ENCODE measurements around the gene CCDC57. TPM values are rescaled to one million over a fixed set of nuclear protein-coding genes. Genes with fewer than 3 reads are reported as not detected.

CCDC57 gene
- total and polyA plus RNA-seq, 5 donors from 2014 or later: 27.7 to 76.6 (median 38.1) TPM

DNA sequence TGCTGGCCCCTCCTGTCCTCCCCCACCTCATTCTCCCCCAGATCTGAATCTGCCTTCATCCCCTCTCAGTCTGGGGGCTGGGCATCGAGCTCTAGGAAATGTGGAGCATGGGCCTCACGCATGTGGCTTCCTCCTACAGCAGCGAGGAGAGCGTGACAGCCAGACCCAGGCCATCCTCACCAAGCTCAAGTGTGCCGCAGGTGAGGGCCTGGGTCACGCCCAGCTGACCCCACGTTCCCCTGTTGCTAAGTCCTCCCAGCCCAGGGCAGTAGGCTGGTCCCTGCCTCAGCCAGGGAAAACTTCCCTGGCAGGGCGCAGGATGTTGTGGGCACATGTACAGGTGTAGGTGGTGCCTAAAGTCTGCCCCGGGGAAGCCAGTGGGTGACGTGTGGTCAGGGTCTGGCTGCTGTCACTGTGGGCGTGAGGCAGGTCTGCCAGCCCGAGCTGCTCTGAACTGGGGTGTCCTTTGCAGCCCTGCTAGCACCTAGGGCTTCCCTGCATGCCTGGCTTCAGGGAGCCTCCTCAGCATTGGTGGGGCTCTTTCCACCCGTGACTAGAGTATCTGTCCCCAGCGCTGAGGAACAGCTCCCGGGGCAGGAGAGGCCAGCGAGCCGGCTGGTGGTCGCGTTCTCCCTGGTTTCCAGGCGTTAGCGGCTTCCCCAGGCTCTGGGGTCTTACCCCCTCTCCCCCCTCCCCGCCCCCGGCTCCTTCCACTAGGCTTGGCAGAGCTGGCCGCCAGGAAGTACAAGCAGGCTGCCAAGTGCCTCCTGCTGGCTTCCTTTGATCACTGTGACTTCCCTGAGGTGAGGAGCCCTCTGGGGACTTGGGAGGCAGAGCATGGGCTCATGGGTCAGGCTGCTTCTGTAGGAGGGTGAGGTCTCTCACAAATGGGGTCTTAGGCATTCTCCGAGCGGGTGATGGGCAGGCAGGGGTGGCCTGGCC lies 157.3 kb downstream of the CCDC57 start:
- no peak for ATAC-seq (ENCODE audit: low read depth in 2 of 2)
- no peak for DNase-seq

DNA sequence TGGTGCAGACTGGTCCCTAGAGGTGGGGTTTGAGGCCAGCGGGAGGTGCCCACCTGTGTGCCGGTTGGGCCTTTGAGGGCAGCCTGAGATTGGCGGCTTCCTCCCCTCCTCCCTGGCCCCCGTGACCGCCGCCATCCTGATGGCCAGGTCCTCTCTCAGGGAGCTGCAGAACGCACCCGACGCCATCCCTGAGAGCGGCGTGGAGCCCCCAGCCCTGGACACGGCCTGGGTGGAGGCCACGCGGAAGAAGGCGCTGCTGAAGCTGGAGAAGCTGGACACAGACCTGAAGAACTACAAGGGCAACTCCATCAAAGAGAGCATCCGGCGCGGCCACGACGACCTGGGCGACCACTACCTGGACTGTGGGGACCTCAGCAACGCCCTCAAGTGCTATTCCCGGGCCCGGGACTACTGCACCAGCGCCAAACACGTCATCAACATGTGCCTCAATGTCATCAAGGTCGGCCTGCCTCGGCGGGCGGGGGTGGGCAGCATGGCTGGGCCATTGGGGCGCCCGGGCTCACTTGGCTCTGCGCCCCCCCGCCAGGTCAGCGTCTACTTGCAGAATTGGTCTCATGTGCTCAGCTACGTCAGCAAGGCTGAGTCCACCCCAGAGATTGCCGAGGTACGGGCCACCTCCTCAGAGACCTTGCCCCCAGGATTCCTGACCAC lies 158.2 kb downstream of the CCDC57 start:
- Mint-ChIP-seq H3K36me3 (peaks cover 5% of the 10 kb centered on the region), H3K27me3 (no peaks in the 10 kb centered on the region), H3K9me3 (no peaks in the 10 kb centered on the region), H3K4me1 (peaks cover 0 to 21% (median 6%) of the 10 kb centered on the region in 4 donors), H3K27ac (no peak overlapping the region), H3K4me3 (peak overlapping the region in 2 of 4 donors; percentile 29 to 43)
- no peaks in the 10 kb centered on the region for H3K27me3 ChIP-seq (ENCODE audit: control insufficient read depth, insufficient read depth, low read length)
- ATAC-seq (ENCODE audit: low read depth in 2 of 2) (no peak), DNase-seq (no peak)
- peaks cover 24% of the 10 kb centered on the region for H3K36me3 ChIP-seq (ENCODE audit: control insufficient read depth, insufficient read depth, low read length)
- H3K9me3 ChIP-seq (ENCODE audit: control insufficient read depth in 2 of 2, low read length in 2 of 2): no peaks in the 10 kb centered on the region
- H3K4me3 ChIP-seq (ENCODE audit: low read depth, low read length): no peak overlapping the region
- H3K27ac ChIP-seq (ENCODE audit: insufficient read depth, low read length, poor library complexity, severe bottlenecking): no peak overlapping the region
- H3K4me1 ChIP-seq (ENCODE audit: control insufficient read depth, insufficient read depth, low read length, poor library complexity, severe bottlenecking): peaks cover 23% of the 10 kb centered on the region

More for the DNA sequence above, 157.3 kb downstream of the CCDC57 start:
- H3K4me1 Mint-ChIP-seq: peaks cover 0 to 18% (median 6%) of the 10 kb centered on the region in 4 donors
- H3K9me3 ChIP-seq (ENCODE audit: control insufficient read depth in 2 of 2, low read length in 2 of 2): no peaks in the 10 kb centered on the region
- peak overlapping the region in 2 of 4 donors; percentile 39 to 43 for H3K4me3 Mint-ChIP-seq
- H3K9me3 Mint-ChIP-seq: no peaks in the 10 kb centered on the region
- peaks cover 23% of the 10 kb centered on the region for H3K4me1 ChIP-seq (ENCODE audit: control insufficient read depth, insufficient read depth, low read length, poor library complexity, severe bottlenecking)
- H3K4me3 ChIP-seq (ENCODE audit: low read depth, low read length): no peak overlapping the region
- no peaks in the 10 kb centered on the region for H3K27me3 Mint-ChIP-seq
- H3K36me3 Mint-ChIP-seq: peaks cover 5% of the 10 kb centered on the region
- no peaks in the 10 kb centered on the region for H3K27me3 ChIP-seq (ENCODE audit: control insufficient read depth, insufficient read depth, low read length)
- H3K36me3 ChIP-seq (ENCODE audit: control insufficient read depth, insufficient read depth, low read length): peaks cover 25% of the 10 kb centered on the region
- H3K27ac Mint-ChIP-seq: peak overlapping the region in 1 of 3 donors; percentile 52
- no peak overlapping the region for H3K27ac ChIP-seq (ENCODE audit: insufficient read depth, low read length, poor library complexity, severe bottlenecking)

DNA sequence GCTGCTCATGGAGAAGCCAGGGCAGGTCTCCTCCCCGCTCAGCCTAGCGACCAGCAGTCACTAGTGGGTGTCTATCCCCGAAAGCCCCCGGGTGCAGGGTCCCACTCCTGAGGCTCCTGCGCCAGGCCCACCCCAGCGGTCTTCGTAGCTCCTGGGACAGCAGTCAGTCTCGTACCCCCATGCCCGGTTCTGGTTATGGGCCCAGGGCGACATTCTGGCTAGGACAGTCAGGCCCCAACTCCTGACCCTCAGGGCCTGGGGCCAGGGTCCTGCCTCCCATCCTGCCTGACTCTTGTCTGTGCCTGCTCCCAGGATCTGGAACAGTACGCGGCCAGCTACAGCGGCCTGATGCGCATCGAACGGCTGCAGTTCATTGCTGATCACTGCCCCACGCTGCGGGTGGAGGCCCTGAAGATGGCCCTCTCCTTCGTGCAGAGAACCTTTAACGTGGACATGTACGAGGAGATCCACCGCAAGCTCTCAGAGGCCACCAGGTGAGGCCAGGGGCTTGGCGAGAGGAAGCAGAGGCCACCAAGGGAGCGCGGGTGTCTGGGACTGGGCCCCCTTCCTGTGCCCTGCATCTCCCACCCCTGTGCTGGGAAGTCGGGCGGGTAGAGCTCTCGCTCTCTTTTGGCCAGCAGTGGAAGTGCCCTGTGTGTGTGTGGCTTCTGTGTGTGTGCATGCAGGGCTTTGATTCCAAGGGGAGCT lies 158.9 kb downstream of the CCDC57 start:
- DNase-seq (no peak), ATAC-seq (ENCODE audit: low read depth in 2 of 2) (no peak)
- H3K4me3 Mint-ChIP-seq: peak overlapping the region; percentile 47 to 86 (median 79)
- H3K27ac Mint-ChIP-seq: peak overlapping the region in 2 of 3 donors; percentile 51 to 83
- no peak overlapping the region for H3K4me3 ChIP-seq (ENCODE audit: low read depth, low read length)
- no peaks in the 10 kb centered on the region for H3K27me3 ChIP-seq (ENCODE audit: control insufficient read depth, insufficient read depth, low read length)
- peaks cover 24% of the 10 kb centered on the region for H3K36me3 ChIP-seq (ENCODE audit: control insufficient read depth, insufficient read depth, low read length)
- H3K4me1 ChIP-seq (ENCODE audit: control insufficient read depth, insufficient read depth, low read length, poor library complexity, severe bottlenecking): peaks cover 23% of the 10 kb centered on the region
- H3K9me3 ChIP-seq (ENCODE audit: control insufficient read depth in 2 of 2, low read length in 2 of 2): no peaks in the 10 kb centered on the region
- peaks cover 5% of the 10 kb centered on the region for H3K36me3 Mint-ChIP-seq
- peaks cover 0 to 21% (median 6%) of the 10 kb centered on the region in 4 donors for H3K4me1 Mint-ChIP-seq
- no peaks in the 10 kb centered on the region for H3K27me3 Mint-ChIP-seq
- no peaks in the 10 kb centered on the region for H3K9me3 Mint-ChIP-seq
- H3K27ac ChIP-seq (ENCODE audit: insufficient read depth, low read length, poor library complexity, severe bottlenecking): no peak overlapping the region

DNA sequence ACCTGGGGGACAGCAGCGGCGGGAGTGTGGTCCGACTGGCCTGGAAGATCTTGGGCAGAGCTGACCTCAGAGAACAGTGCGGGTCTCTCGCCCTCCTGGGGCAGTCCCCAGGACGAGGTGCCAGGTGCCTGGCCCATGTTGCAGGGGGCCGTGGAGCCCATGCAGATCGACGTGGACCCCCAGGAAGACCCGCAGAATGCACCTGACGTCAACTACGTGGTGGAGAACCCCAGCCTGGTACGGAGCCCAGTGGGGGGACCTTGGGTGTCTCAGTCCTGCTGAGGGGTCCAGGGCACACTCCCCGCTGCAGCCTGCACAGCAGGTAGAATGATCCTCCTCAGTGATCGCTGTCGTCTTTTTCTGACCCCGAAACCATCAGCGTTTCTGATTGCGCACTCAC lies 159.5 kb downstream of the CCDC57 start:
- peaks cover 24% of the 10 kb centered on the region for H3K36me3 ChIP-seq (ENCODE audit: control insufficient read depth, insufficient read depth, low read length)
- Mint-ChIP-seq H3K9me3 (no peaks in the 10 kb centered on the region), H3K36me3 (peaks cover 5% of the 10 kb centered on the region), H3K4me1 (peaks cover 0 to 21% (median 6%) of the 10 kb centered on the region in 4 donors), H3K27ac (peak overlapping the region in 1 of 3 donors; percentile 32), H3K4me3 (peak overlapping the region; percentile 47 to 86 (median 79)), H3K27me3 (no peaks in the 10 kb centered on the region)
- no peak overlapping the region for H3K4me3 ChIP-seq (ENCODE audit: low read depth, low read length)
- H3K27ac ChIP-seq (ENCODE audit: insufficient read depth, low read length, poor library complexity, severe bottlenecking): no peak overlapping the region
- no peaks in the 10 kb centered on the region for H3K9me3 ChIP-seq (ENCODE audit: control insufficient read depth in 2 of 2, low read length in 2 of 2)
- H3K27me3 ChIP-seq (ENCODE audit: control insufficient read depth, insufficient read depth, low read length): no peaks in the 10 kb centered on the region
- DNase-seq: no peak
- H3K4me1 ChIP-seq (ENCODE audit: control insufficient read depth, insufficient read depth, low read length, poor library complexity, severe bottlenecking): peaks cover 23% of the 10 kb centered on the region
- no peak for ATAC-seq (ENCODE audit: low read depth in 2 of 2)

DNA sequence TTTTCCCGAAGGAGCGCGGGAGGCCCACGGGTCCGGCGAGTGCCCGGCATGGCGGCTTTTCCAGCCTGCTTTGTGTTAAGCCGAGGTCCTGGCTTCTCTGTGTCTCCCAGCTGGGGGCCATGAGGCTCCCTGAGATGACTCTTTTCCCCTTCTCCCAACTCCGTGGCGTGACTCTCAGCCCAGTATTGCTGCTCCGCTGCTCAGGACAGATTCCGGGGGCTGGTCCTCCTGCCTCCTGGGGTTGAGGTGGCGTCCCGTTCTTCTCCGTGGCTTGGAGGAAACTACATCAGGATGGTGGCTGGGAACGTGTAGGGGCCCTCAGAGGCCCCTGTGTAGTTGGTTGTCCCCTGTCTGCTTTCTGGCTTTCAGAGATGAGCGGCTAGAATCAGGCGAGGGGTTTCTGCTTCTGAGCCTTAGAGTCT lies 160.0 kb downstream of the CCDC57 start:
- Histone ChIP-seq H3K36me3 (ENCODE audit: control insufficient read depth, insufficient read depth, low read length) (peaks cover 22% of the 10 kb centered on the region), H3K27ac (ENCODE audit: insufficient read depth, low read length, poor library complexity, severe bottlenecking) (no peak overlapping the region)

DNA sequence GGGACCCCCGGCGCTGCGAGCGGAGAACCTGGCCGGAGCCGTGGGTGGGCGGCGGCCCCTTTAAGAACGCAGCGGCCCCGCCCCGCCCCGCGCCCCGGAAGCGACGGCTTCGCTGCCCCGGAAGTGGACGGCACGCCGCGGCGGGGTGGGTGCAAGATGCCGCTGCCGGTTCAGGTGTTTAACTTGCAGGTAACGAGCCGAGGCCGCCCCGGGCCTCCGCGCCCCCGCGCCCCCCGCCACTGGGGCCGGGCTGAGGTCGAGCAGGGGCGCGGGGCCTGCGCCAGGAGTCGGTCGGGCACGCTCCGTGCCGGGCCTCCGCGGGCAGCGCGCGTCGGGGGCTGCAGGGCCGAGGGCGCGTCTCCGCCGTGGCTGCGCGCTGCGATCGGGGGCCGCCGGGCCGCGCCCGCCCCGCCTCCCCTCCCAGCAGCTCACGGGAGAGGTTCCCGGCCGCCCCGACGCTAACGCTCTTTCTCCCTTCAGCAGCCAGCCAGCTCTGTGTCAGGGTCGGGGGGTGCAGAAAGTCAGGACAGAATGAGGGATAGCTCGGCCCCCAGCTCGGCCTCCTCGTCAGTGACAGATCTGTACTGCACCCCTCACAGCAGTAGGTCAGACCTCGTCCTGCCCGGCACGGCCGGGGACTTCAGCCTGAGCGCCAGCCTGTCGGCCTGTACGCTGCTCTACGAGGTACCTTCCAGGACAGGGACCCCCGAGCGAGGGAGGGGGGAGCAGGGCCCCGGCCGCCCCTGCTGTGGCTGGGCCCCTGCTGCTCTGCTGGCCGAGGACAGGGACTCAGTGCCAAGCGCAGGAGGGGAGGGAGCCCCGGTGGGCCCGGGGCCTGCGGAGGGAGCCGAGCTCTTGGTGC lies 160.6 kb downstream of the CCDC57 start, which contains the start of the genes GPS1 and RFNG:
GPS1 (plus strand) TSS at position 123 of the 862 bp plus-strand sequence; CDS start at position 157, 34 bp downstream.
RFNG (minus strand) TSS at position 36 of the 862 bp plus-strand sequence. CDS start 45 bp downstream, outside the sequence.
- Histone ChIP-seq H3K27me3 (ENCODE audit: control insufficient read depth, insufficient read depth, low read length) (no peaks in the 10 kb centered on the region), H3K4me1 (ENCODE audit: control insufficient read depth, insufficient read depth, low read length, poor library complexity, severe bottlenecking) (peaks cover 23% of the 10 kb centered on the region), H3K27ac (ENCODE audit: insufficient read depth, low read length, poor library complexity, severe bottlenecking) (no peak within 1 kb of the TSS), H3K4me3 (ENCODE audit: low read depth, low read length) (peak within 1 kb of the TSS; percentile 44), H3K36me3 (ENCODE audit: control insufficient read depth, insufficient read depth, low read length) (peaks cover 15% of the 10 kb centered on the region), H3K9me3 (ENCODE audit: control insufficient read depth in 2 of 2, low read length in 2 of 2) (no peaks in the 10 kb centered on the region)
- DNase-seq (peak; percentile 76 to 89 (median 78)), ATAC-seq (ENCODE audit: low read depth in 2 of 2) (peak; percentile 83 to 89)
- Mint-ChIP-seq H3K4me1 (peaks cover 0 to 27% (median 6%) of the 10 kb centered on the region in 4 donors), H3K36me3 (peaks cover 7% of the 10 kb centered on the region), H3K27ac (peak within 1 kb of the TSS; percentile 75 to 92 (median 86)), H3K4me3 (peak within 1 kb of the TSS; percentile 47 to 86 (median 84)), H3K27me3 (no peaks in the 10 kb centered on the region), H3K9me3 (no peaks in the 10 kb centered on the region)

More for the DNA sequence above, 160.0 kb downstream of the CCDC57 start:
- H3K27me3 ChIP-seq (ENCODE audit: control insufficient read depth, insufficient read depth, low read length): no peaks in the 10 kb centered on the region
- no peaks in the 10 kb centered on the region for H3K9me3 Mint-ChIP-seq
- peaks cover 0 to 22% (median 6%) of the 10 kb centered on the region in 4 donors for H3K4me1 Mint-ChIP-seq
- DNase-seq: no peak
- peak overlapping the region; percentile 31 for H3K4me3 ChIP-seq (ENCODE audit: low read depth, low read length)
- H3K27ac Mint-ChIP-seq: no peak overlapping the region
- H3K4me3 Mint-ChIP-seq: peak overlapping the region; percentile 47 to 86 (median 79)
- no peaks in the 10 kb centered on the region for H3K27me3 Mint-ChIP-seq
- H3K36me3 Mint-ChIP-seq: peaks cover 2% of the 10 kb centered on the region
- H3K4me1 ChIP-seq (ENCODE audit: control insufficient read depth, insufficient read depth, low read length, poor library complexity, severe bottlenecking): peaks cover 23% of the 10 kb centered on the region
- no peaks in the 10 kb centered on the region for H3K9me3 ChIP-seq (ENCODE audit: control insufficient read depth in 2 of 2, low read length in 2 of 2)
- no peak for ATAC-seq (ENCODE audit: low read depth in 2 of 2)
